Measurements from ENCODE around the gene RIN3. TPM values are rescaled to one million over a fixed set of nuclear protein-coding genes. Genes with fewer than 3 reads are reported as not detected.

The RIN3 gene
- total and polyA plus RNA-seq, 2 donors (not counting 3 experiments of a cell fraction or from before 2014, with no cell fraction given), result 5.1 to 20.8 TPM

GRCh38 chr14:92655419-92656201 lies 142.0 kb downstream of the RIN3 start:
- FAIRE-seq (no peak), DNase-seq (ENCODE audit: low read depth, low spot score) (no peak)
- Histone ChIP-seq H3K36me3 (ENCODE audit: control insufficient read depth in 2 of 2, extremely low read depth in 1 of 2, insufficient read depth in 2 of 2, low read length in 2 of 2) (no peaks in the 10 kb centered on the region), H3K27me3 (ENCODE audit: control insufficient read depth in 2 of 2, insufficient read depth in 2 of 2, low read length in 2 of 2) (no peaks in the 10 kb centered on the region), H3K79me2 (ENCODE audit: control insufficient read depth, insufficient read depth, low read length) (no peaks in the 10 kb centered on the region), H3K4me1 (ENCODE audit: control insufficient read depth, extremely low read depth, insufficient read depth, low read length) (no peaks in the 10 kb centered on the region), H3K9ac (replicated peaks; ENCODE audit: extremely low read depth, insufficient read depth, low read length) (no peak overlapping the region), H3K9me3 (replicated peaks; ENCODE audit: control insufficient read depth, insufficient read depth, low read length) (no peaks in the 10 kb centered on the region), H3K4me3 (replicated peaks in 1 of 3; ENCODE audit: insufficient read depth in 1 of 3, low read depth in 1 of 3, low read length in 3 of 3) (no peak overlapping the region), H2AFZ (ENCODE audit: low read depth, low read length) (no peak overlapping the region), H3K4me2 (ENCODE audit: insufficient read depth, low read length) (no peak overlapping the region), H4K20me1 (replicated peaks; ENCODE audit: control insufficient read depth, extremely low read depth, insufficient read depth, low read length) (no peaks in the 10 kb centered on the region), H3K27ac (ENCODE audit: insufficient read depth, low read depth, low read length) (no peak overlapping the region), H3K9me1 (replicated peaks; ENCODE audit: control insufficient read depth, extremely low read depth, insufficient read depth, low read length) (no peaks in the 10 kb centered on the region)
- CTCF ChIA-PET, result interaction anchor here (1.4 kb wide), 1 partner anchor 31 kb away, joined by 4 read pairs; no protein-coding TSS in a partner anchor
- intact Hi-C loops (cut with micrococcal nuclease), result no loop called here
- dilution Hi-C loops (cut with MboI; ENCODE audit: extremely low pct_ligation_motif_present, low sequenced_read_pairs), result no loop called here
- no TSS peak for BruUV-seq (replicated peaks)
- TF ChIP-seq EZH2 (IDR thresholded peaks at IDR 0.05; ENCODE audit: borderline replicate concordance, low read depth, low read length, severe bottlenecking) (no peak), FOS (IDR thresholded peaks at IDR 0.05; ENCODE audit: borderline replicate concordance, insufficient read depth, low read length) (no peak), MYC (IDR thresholded peaks at IDR 0.05; ENCODE audit: low read depth, low read length) (no peak), POLR2A (IDR thresholded peaks at IDR 0.05; ENCODE audit: low read depth, low read length) (no peak), JUN (IDR thresholded peaks at IDR 0.05; ENCODE audit: borderline replicate concordance, insufficient read depth, insufficient read length, low read depth) (no peak), GATA2 (IDR thresholded peaks at IDR 0.05; ENCODE audit: insufficient read depth, insufficient read length, low read depth, low read length) (no peak), POLR2AphosphoS5 (IDR thresholded peaks at IDR 0.05; ENCODE audit: insufficient read depth, low read depth, low read length) (no peak), CTCF (IDR thresholded peaks at IDR 0.05; ENCODE audit: extremely low read depth in 1 of 2, insufficient read depth in 1 of 2, low read depth in 1 of 2, low read length in 2 of 2) (no peak)
- TF ChIP-seq, protein P1, sequence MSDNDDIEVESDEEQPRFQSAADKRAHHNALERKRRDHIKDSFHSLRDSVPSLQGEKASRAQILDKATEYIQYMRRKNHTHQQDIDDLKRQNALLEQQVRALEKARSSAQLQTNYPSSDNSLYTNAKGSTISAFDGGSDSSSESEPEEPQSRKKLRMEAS (IDR thresholded peaks at IDR 0.05; ENCODE audit: insufficient read depth, insufficient read length), result no peak
- POLR2A ChIA-PET, result no interaction called here
